Upper lobe of left lung (tissue), 6 donors: Measurements from ENCODE around the gene MRPS31. TPM values are rescaled to one million over a fixed set of nuclear protein-coding genes. Genes with fewer than 3 reads are reported as not detected.

Experiments
- ATAC-seq, 2 donors: fragments of 200-7000 bp; cut with Tn5 transposase; one replicate each; pipeline ENCODE4 v1.9.1; 2022; ENCODE audit warnings: mild to moderate bottlenecking in 2 of 2, moderate library complexity in 2 of 2; ENCODE audit not compliant: low FRiP score in 2 of 2
- DNase-seq, 2 donors: peaks; one replicate each; pipeline ENCODE4 v3.0.0-alpha.2; 2019 to 2020
- H3K27ac ChIP-seq, 4 donors: fragments of 200-600 bp; sonication (generic); one replicate each; pipeline ENCODE4 v1.5.1; 2016 to 2019
- H3K27me3 ChIP-seq, 4 donors: fragments of 200-600 bp; sonication (generic); one replicate each; pipeline ENCODE4 v1.5.1; 2017 to 2019
- H3K36me3 ChIP-seq, 4 donors: fragments of 200-600 bp; sonication (generic); one replicate each; pipeline ENCODE4 v1.5.1; 2016 to 2019
- H3K4me1 ChIP-seq, 4 donors: fragments of 200-600 bp; sonication (generic); one replicate each; pipeline ENCODE4 v1.5.1; 2018 to 2019
- H3K4me3 ChIP-seq, 4 donors: fragments of 200-600 bp; sonication (generic); one replicate each; pipeline ENCODE4 v1.5.1; 2017 to 2019; ENCODE audit warnings: mild to moderate bottlenecking in 2 of 4, moderate library complexity in 1 of 4
- H3K9me3 ChIP-seq, 4 donors: fragments of 200-600 bp; sonication (generic); one replicate each; pipeline ENCODE4 v1.5.1; 2018 to 2019
- CTCF ChIP-seq, 6 experiments: fragments of 450-650 bp in 4 of 6; fragments of 200-600 bp in 2 of 6; sonication (generic) in 2 of 6; IDR thresholded peaks; one replicate each; pipeline ENCODE4 v1.5.1; 2016 to 2019; ENCODE audit warnings: antibody characterized with exemption in 6 of 6
- EP300 ChIP-seq, 4 donors: sonication (generic); formaldehyde crosslinking; IDR thresholded peaks; one replicate each; pipeline ENCODE4 v1.5.1; 2017; ENCODE audit warnings: antibody characterized with exemption in 4 of 4, control low read depth in 2 of 4
- POLR2A ChIP-seq, 4 donors: fragments of 450-650 bp; IDR thresholded peaks; one replicate each; pipeline ENCODE4 v1.5.1; 2016 to 2017; ENCODE audit warnings: antibody characterized with exemption in 4 of 4, mild to moderate bottlenecking in 2 of 4
- POLR2AphosphoS5 ChIP-seq, 2 donors: sonication (generic); formaldehyde crosslinking; IDR thresholded peaks; one replicate each; pipeline ENCODE4 v1.5.1; 2017; ENCODE audit warnings: antibody characterized with exemption in 2 of 2
- WGBS, 2 donors: methylation state at CpG; one replicate each; pipeline ENCODE4 v1.1.5; 2017 to 2018; 5-methylcytosine and 5-hydroxymethylcytosine counted together
- total RNA-seq, 6 donors: library from RNA; depleted of rRNA in 4 of 6; stranded (reverse); fragments of >200 nt in 4 of 6; gene quantifications; one replicate each; pipeline versions ENCODE4 v1.1.0 to v1.2.1, GENCODE V29; 2016 to 2021
- donor health status: DM: no; HTN: no; CAD: no; lungs with moderate emphysema.
- donor health status: DM: no; HTN: yes; CAD: no; lungs with severe emphysema.

Gene MRPS31
- total RNA-seq, 6 donors from 2014 or later: 8.3 to 31.1 (median 14.8) TPM

GRCh38 chr13:40776232-40776631, 5.2 kb upstream of the MRPS31 start:
- DNase-seq (no peak), ATAC-seq (no peak)
- no peak overlapping the region for H3K4me3 ChIP-seq
- no peaks in the 10 kb centered on the region for H3K36me3 ChIP-seq
- TF ChIP-seq CTCF (IDR thresholded peaks at IDR 0.05) (no peak), EP300 (IDR thresholded peaks at IDR 0.05) (no peak), POLR2AphosphoS5 (IDR thresholded peaks at IDR 0.05) (no peak), POLR2A (IDR thresholded peaks at IDR 0.05) (no peak)
- WGBS, 2 donors: 65 to 79% methylated on average over 7 of the region's 7 CpGs
- H3K27ac ChIP-seq: peak overlapping the region in 2 of 4 donors; percentile 50 to 69
- no peaks in the 10 kb centered on the region for H3K27me3 ChIP-seq
- H3K4me1 ChIP-seq: peaks cover 6 to 22% (median 13%) of the 10 kb centered on the region in 4 donors
- H3K9me3 ChIP-seq: no peaks in the 10 kb centered on the region

- Histone ChIP-seq H3K4me3 (no peak overlapping the region), H3K27ac (no peak overlapping the region), H3K27me3 (no peaks in the 10 kb centered on the region), H3K4me1 (peaks cover 13 to 30% (median 19%) of the 10 kb centered on the region in 4 donors), H3K36me3 (no peaks in the 10 kb centered on the region), H3K9me3 (no peaks in the 10 kb centered on the region)
- DNase-seq (no peak), ATAC-seq (no peak)
- TF ChIP-seq EP300 (IDR thresholded peaks at IDR 0.05) (no peak), CTCF (IDR thresholded peaks at IDR 0.05) (no peak), POLR2A (IDR thresholded peaks at IDR 0.05) (no peak), POLR2AphosphoS5 (IDR thresholded peaks at IDR 0.05) (no peak)
- WGBS, 2 donors: 64 to 73% methylated on average over 6 of the region's 6 CpGs
These were observed 3.7 kb upstream of the MRPS31 start for GRCh38 chr13:40774672-40775071.

- Histone ChIP-seq H3K27me3 (no peaks in the 10 kb centered on the region), H3K4me3 (no peak overlapping the region), H3K9me3 (no peaks in the 10 kb centered on the region), H3K27ac (no peak overlapping the region), H3K36me3 (no peaks in the 10 kb centered on the region), H3K4me1 (peaks cover 19 to 33% (median 23%) of the 10 kb centered on the region in 4 donors)
- WGBS, 2 donors: 92 to 98% methylated on average over 6 of the region's 6 CpGs
- TF ChIP-seq CTCF (IDR thresholded peaks at IDR 0.05) (no peak), POLR2AphosphoS5 (IDR thresholded peaks at IDR 0.05) (no peak), POLR2A (IDR thresholded peaks at IDR 0.05) (no peak), EP300 (IDR thresholded peaks at IDR 0.05) (no peak)
- ATAC-seq: no peak
- no peak for DNase-seq
These were observed 1.9 kb upstream of the MRPS31 start for GRCh38 chr13:40772765-40773473.

GRCh38 chr13:40770609-40770933, 419 bp downstream of the MRPS31 start:
- 0% methylated on average over 9 of the region's 9 CpGs for WGBS, 2 donors
- peaks cover 0 to 4% (median 0%) of the 10 kb centered on the region in 4 donors for H3K36me3 ChIP-seq
- ATAC-seq (no peak), DNase-seq (no peak)
- H3K9me3 ChIP-seq: no peaks in the 10 kb centered on the region
- peaks cover 13 to 19% (median 13%) of the 10 kb centered on the region in 4 donors for H3K4me1 ChIP-seq
- peak overlapping the region; percentile 84 to 93 (median 89) for H3K27ac ChIP-seq
- H3K4me3 ChIP-seq: peak overlapping the region; percentile 69 to 91 (median 83)
- no peaks in the 10 kb centered on the region for H3K27me3 ChIP-seq
- TF ChIP-seq POLR2AphosphoS5 (IDR thresholded peaks at IDR 0.05) (no peak), CTCF (IDR thresholded peaks at IDR 0.05) (no peak), EP300 (IDR thresholded peaks at IDR 0.05) (no peak), POLR2A (IDR thresholded peaks at IDR 0.05) (no peak)

- Histone ChIP-seq H3K27ac (peak overlapping the region; percentile 84 to 93 (median 89)), H3K4me3 (peak overlapping the region; percentile 69 to 91 (median 83)), H3K27me3 (no peaks in the 10 kb centered on the region), H3K9me3 (no peaks in the 10 kb centered on the region), H3K36me3 (peaks cover 0 to 8% (median 0%) of the 10 kb centered on the region in 4 donors), H3K4me1 (peaks cover 13 to 19% (median 13%) of the 10 kb centered on the region in 4 donors)
- TF ChIP-seq POLR2A (IDR thresholded peaks at IDR 0.05): no peak
- no peak for TF ChIP-seq POLR2AphosphoS5 (IDR thresholded peaks at IDR 0.05)
- TF ChIP-seq EP300 (IDR thresholded peaks at IDR 0.05): no peak
- TF ChIP-seq CTCF (IDR thresholded peaks at IDR 0.05): no peak
- WGBS, 2 donors: 81 to 84% methylated on average over 6 of the region's 6 CpGs
- no peak for ATAC-seq
- DNase-seq: no peak
These were observed 1.0 kb downstream of the MRPS31 start for GRCh38 chr13:40769970-40770369.
